K562 (cell line): Measurements from ENCODE around the gene GFOD2. TPM values are rescaled to one million over a fixed set of nuclear protein-coding genes. Genes with fewer than 3 reads are reported as not detected.

Source experiments
- ATAC-seq: fragments of 200-7000 bp; cut with Tn5 transposase; 3 replicates; pipeline ENCODE4 v1.9.1; 2020; ENCODE audit warnings: moderate library complexity
- BruUV-seq: library from RNA; stranded (reverse); fragments of 400-500 nt; replicated peaks from 2 replicates; lab custom pipeline; 2021; lab: Mats Ljungman, UMichigan
- CTCF ChIA-PET: fragments of 300-600 bp; formaldehyde crosslinking; extraction: SDS; loops from one replicate; lab custom pipeline; 2021; ENCODE audit warnings: low intra/inter-chr PET ratio; lab: Yijun Ruan, JAX
- POLR2A ChIA-PET: fragments of 300-600, 350-650 bp; sonication (Branson Sonifier 250); formaldehyde crosslinking; extraction: SDS; loops from one replicate; lab custom pipeline; 2021; ENCODE audit warnings: antibody characterized with exemption, inconsistent platforms; lab: Yijun Ruan, JAX
- DNase-seq, 4 experiments: peaks; one replicate each; pipeline versions ENCODE4 v3.0.0 to v3.0.0-alpha.2; 2011 to 2018; ENCODE audit warnings: low spot score in 3 of 4, mixed read lengths in 3 of 4; ENCODE audit errors: extremely low read depth in 1 of 4
- FAIRE-seq: peaks from 2 replicates; lab custom pipeline; 2011; peaks lifted over from hg19 to GRCh38; lab: Jason Lieb, UNC
- H2AFZ ChIP-seq: 2 replicates; pipeline ENCODE4 v1.6.0; 2011; ENCODE audit warnings: low read depth, low read length, control low read depth, inconsistent platforms
- H3K27ac ChIP-seq: fragments of 200-600 bp; 3 replicates; pipeline ENCODE4 v1.8.0; 2011; ENCODE audit warnings: low read depth, mild to moderate bottlenecking, control low read depth, inconsistent platforms, low read length, moderate library complexity, mixed read lengths; ENCODE audit errors: extremely low read depth
- H3K27me3 ChIP-seq, 2 experiments: fragments of 300-600 bp in 1 of 2; 2 replicates in 1 of 2; 3 replicates in 1 of 2; pipeline versions ENCODE4 v1.6.0 to v1.8.0; 2011; ENCODE audit warnings: inconsistent platforms in 2 of 2, low read length in 2 of 2, mild to moderate bottlenecking in 1 of 2, mixed read lengths in 1 of 2, moderate library complexity in 1 of 2; ENCODE audit not compliant: control insufficient read depth in 2 of 2, insufficient read depth in 2 of 2
- H3K36me3 ChIP-seq: fragments of 300-600 bp; 3 replicates; pipeline ENCODE4 v1.8.0; 2011; ENCODE audit warnings: mild to moderate bottlenecking, low read length, inconsistent platforms; ENCODE audit not compliant: control insufficient read depth, insufficient read depth
- H3K4me1 ChIP-seq, 2 experiments: fragments of 200-600 bp in 1 of 2; replicated peaks in 1 of 2; 2 replicates in 1 of 2; 3 replicates in 1 of 2; pipeline versions ENCODE4 v1.5.1 to v1.8.0; 2011; ENCODE audit warnings: inconsistent platforms in 2 of 2, low read length in 2 of 2, mild to moderate bottlenecking in 1 of 2, mixed read lengths in 1 of 2, moderate library complexity in 1 of 2; ENCODE audit not compliant: control insufficient read depth in 2 of 2, insufficient read depth in 2 of 2
- H3K4me2 ChIP-seq: 2 replicates; pipeline ENCODE4 v1.6.1; 2011; ENCODE audit warnings: low read length, control low read depth, inconsistent platforms, mixed read lengths; ENCODE audit not compliant: insufficient read depth
- H3K4me3 ChIP-seq: fragments of 200-600 bp; sonication (generic), shearing (Covaris generic); 2 replicates; pipeline ENCODE4 v1.5.1; 2016; ENCODE audit warnings: control low read depth, inconsistent platforms
- H3K79me2 ChIP-seq: fragments of 200-600 bp; 3 replicates; pipeline ENCODE4 v1.8.0; 2011; ENCODE audit warnings: low read length, inconsistent platforms; ENCODE audit not compliant: control insufficient read depth, insufficient read depth
- H3K9ac ChIP-seq, 2 experiments: 2 replicates each; pipeline versions ENCODE4 v1.6.0 to v1.6.1; 2011; ENCODE audit warnings: low read depth in 2 of 2, low read length in 2 of 2, control low read depth in 1 of 2, inconsistent platforms in 1 of 2, mild to moderate bottlenecking in 1 of 2, mixed read lengths in 1 of 2; ENCODE audit not compliant: insufficient read depth in 1 of 2
- H3K9me1 ChIP-seq: one replicate; pipeline ENCODE4 v1.6.0; 2011; ENCODE audit warnings: inconsistent platforms, mild to moderate bottlenecking, low read length, moderate library complexity; ENCODE audit not compliant: control insufficient read depth, insufficient read depth
- H3K9me3 ChIP-seq: replicated peaks from 2 replicates; pipeline ENCODE4 v1.5.1; 2011; ENCODE audit warnings: low read depth, low read length, inconsistent platforms; ENCODE audit not compliant: control insufficient read depth, insufficient read depth
- H4K20me1 ChIP-seq: replicated peaks from 2 replicates; pipeline ENCODE4 v1.6.1; 2011; ENCODE audit warnings: low read length, inconsistent platforms, mixed read lengths; ENCODE audit not compliant: control insufficient read depth, insufficient read depth
- ETV6 ChIP-seq, 3 experiments: fragments of 150-350 bp in 1 of 3; sonication (generic) in 1 of 3; formaldehyde crosslinking in 1 of 3; IDR thresholded peaks; 2 replicates each; pipeline versions ENCODE4 v1.6.1 to v1.8.0; 2014 to 2022; ENCODE audit warnings: borderline replicate concordance in 2 of 3, low read depth in 2 of 3, antibody characterized with exemption in 1 of 3, low read length in 1 of 3, mild to moderate bottlenecking in 1 of 3, missing genetic modification reagents in 1 of 3
- ILK ChIP-seq: fragments of 450-650 bp; IDR thresholded peaks from 2 replicates; pipeline ENCODE4 v1.6.1; 2016; ENCODE audit warnings: missing genetic modification characterization, low read depth, mild to moderate bottlenecking, missing compliant biosample characterization, moderate library complexity, borderline replicate concordance
- POLR2G ChIP-seq: fragments of 200-400 bp; formaldehyde crosslinking; IDR thresholded peaks from 2 replicates; pipeline ENCODE4 v1.6.1; 2017; ENCODE audit warnings: low read depth, mild to moderate bottlenecking, antibody characterized with exemption, low read length, moderate library complexity
- ZC3H11A ChIP-seq: IDR thresholded peaks from 2 replicates; pipeline ENCODE4 v1.6.1; 2012; ENCODE audit warnings: low read depth, low read length, improper control_type of control experiment
- ZNF449 ChIP-seq: fragments of 250-450 bp; sonication (Bioruptor Pico); IDR thresholded peaks from 2 replicates; pipeline ENCODE4 v1.8.0; 2022; ENCODE audit warnings: moderate library complexity, mild to moderate bottlenecking, inconsistent platforms
- WGBS: fragments of 100-300 bp; shearing (Covaris generic); methylation state at CpG from one replicate; pipeline ENCODE4 v1.1.6; 2016; ENCODE audit warnings: low coverage, mixed read lengths; ENCODE audit not compliant: insufficient coverage; ENCODE audit errors: missing lambda C conversion rate; 5-methylcytosine and 5-hydroxymethylcytosine counted together
- in situ Hi-C: fragments of 300-500 bp; cut with MboI; formaldehyde crosslinking; loops from 4 replicates; pipeline ENCODE4 v1.15.0; 2018; ENCODE audit warnings: inconsistent platforms, mixed read lengths
- intact Hi-C: fragments of 100-400 bp; cut with micrococcal nuclease; formaldehyde crosslinking; loops from 2 replicates; pipeline ENCODE4 v1.14.2; 2022
- polyA plus RNA-seq, 8 experiments: library from polyadenylated mRNA; depleted of rRNA in 4 of 8; stranded (reverse) in 5 of 8; unstranded in 3 of 8; fragments of >200 nt; fragmentation: Nextera tagmentation in 2 of 8; fragmentation: Illumina TruSeq in 1 of 8; extraction: Ambion mirVana in 2 of 8; extraction: Trizol in 1 of 8; gene quantifications; 2 replicates each; pipeline versions ENCODE4 v1.2.1 to v1.2.3, GENCODE V29; 2011 to 2014; ENCODE audit warnings: inconsistent platforms in 1 of 8, missing spikeins in 1 of 8
- total RNA-seq, 7 experiments: library from RNA; depleted of rRNA in 6 of 7; stranded (reverse); fragments of >200 nt in 6 of 7; fragmentation: Illumina TruSeq in 2 of 7; extraction: Trizol in 2 of 7; gene quantifications; 2 replicates each; pipeline versions ENCODE4 v1.2.1 to v1.2.3, GENCODE V29; 2011 to 2021; ENCODE audit warnings: low replicate concordance in 1 of 7

The GFOD2 gene
- total and polyA plus RNA-seq, 9 of the 15 experiments (the other 6 are each of a cell fraction or from before 2014, with no cell fraction given), result 1.9 to 15.8 (median 11.1) TPM

GRCh38 chr16:67654403-67654911 lies 64.7 kb downstream of the GFOD2 start:
- peaks cover 21% of the 10 kb centered on the region; the same call in 1 of the 2 replicates for H4K20me1 ChIP-seq
- H3K27me3 ChIP-seq, result peaks cover 0 to 41% of the 10 kb centered on the region in 2 experiments; a peak in 2 of 5 replicates
- ChIA-PET CTCF (no interaction called here), POLR2A (no interaction called here)
- FAIRE-seq (no peak), ATAC-seq (no peak), DNase-seq (no peak)
- WGBS, result 44% methylated on average over 23 of the region's 30 CpGs
- peaks cover 16% of the 10 kb centered on the region for H3K36me3 ChIP-seq
- peaks cover 4 to 46% of the 10 kb centered on the region in 2 experiments for H3K4me1 ChIP-seq
- no peaks in the 10 kb centered on the region for H3K9me3 ChIP-seq
- no peak overlapping the region for H3K4me2 ChIP-seq
- TF ChIP-seq ILK (tag) (no peak), ZNF449 (CRISPR knock-in tag) (no peak), POLR2G (peak; percentile 62), ZC3H11A (no peak), ETV6 (IDR thresholded peaks at IDR 0.05; ENCODE audit: borderline replicate concordance in 1 of 2, low read depth in 2 of 2, low read length in 1 of 2) (no peak), ETV6 (CRISPR knock-in tag; IDR thresholded peaks at IDR 0.05; ENCODE audit: borderline replicate concordance) (no peak)
- H3K9ac ChIP-seq, result 0 out of 4 replicates have a peak overlapping the region, but pooled peaks of 1 of the 2 experiments have one; percentile 48
- peaks cover 9% of the 10 kb centered on the region for H3K79me2 ChIP-seq
- in situ Hi-C loops, result no loop called here
- no peak overlapping the region for H3K4me3 ChIP-seq
- intact Hi-C loops, result no loop called here
- no peak overlapping the region for H2AFZ ChIP-seq
- H3K9me1 ChIP-seq, result no peaks in the 10 kb centered on the region
- H3K27ac ChIP-seq, result no peak overlapping the region
- BruUV-seq, result no TSS peak
